NCI-H1417 treated with DMSO at 0.1 percent for 48 hours (cell line): ENCODE measurements around the gene NFKBIA.
"Not testable (repeated sequence)": the region's sequence is repeated elsewhere in the genome, so short reads cannot be mapped to it uniquely, and the experiment has no call there.

Experiments
- DNase-seq: peaks from one replicate; lab custom pipeline; 2025; lab: John Stamatoyannopoulos, UW

Gene NFKBIA

GRCh38 chr14:35408026-35408425 is 3.5 kb upstream of the NFKBIA start:
- no peak for DNase-seq

GRCh38 chr14:35407306-35407630 is 2.7 kb upstream of the NFKBIA start:
- no peak for DNase-seq

- DNase-seq, result peak; percentile 62
Measured at GRCh38 chr14:35406506-35407305, 2.2 kb upstream of the NFKBIA start.

GRCh38 chr14:35406090-35406489 is 1.5 kb upstream of the NFKBIA start:
- DNase-seq, result no peak

GRCh38 chr14:35405304-35405996 is 901 bp upstream of the NFKBIA start:
- DNase-seq, result no peak

GRCh38 chr14:35403603-35404448 is 723 bp downstream of the NFKBIA start:
- peak; percentile 87 for DNase-seq

- DNase-seq, result no peak
Measured at GRCh38 chr14:35403114-35403602, 1.4 kb downstream of the NFKBIA start.

GRCh38 chr14:35402323-35403113 is 2.0 kb downstream of the NFKBIA start:
- no peak for DNase-seq

GRCh38 chr14:35401422-35402265 is 2.9 kb downstream of the NFKBIA start:
- no peak for DNase-seq

- no peak for DNase-seq
Measured at GRCh38 chr14:35400648-35401421, 3.7 kb downstream of the NFKBIA start.

GRCh38 chr14:35399083-35399937 is 5.2 kb downstream of the NFKBIA start:
- DNase-seq, result no peak

GRCh38 chr14:35398071-35398584 is 6.4 kb downstream of the NFKBIA start:
- no peak for DNase-seq

GRCh38 chr14:35396610-35397009 is 7.9 kb downstream of the NFKBIA start:
- DNase-seq, result not testable (repeated sequence)

GRCh38 chr14:35395283-35395682 is 9.3 kb downstream of the NFKBIA start:
- no peak for DNase-seq

- DNase-seq, result no peak
Measured at GRCh38 chr14:35394326-35395013, 10.1 kb downstream of the NFKBIA start.

- DNase-seq, result no peak
Measured at GRCh38 chr14:35393826-35394225, 10.7 kb downstream of the NFKBIA start.

GRCh38 chr14:35392103-35392502 is 12.4 kb downstream of the NFKBIA start:
- no peak for DNase-seq

GRCh38 chr14:35391388-35391710 is 13.2 kb downstream of the NFKBIA start:
- DNase-seq, result no peak
